H1 (cell line): ENCODE data around the gene THBD. TPM values are rescaled to one million over a fixed set of nuclear protein-coding genes. Genes with fewer than 3 reads are reported as not detected.

Source experiments
- CTCF ChIA-PET: fragments of 300-600 bp; sonication (Branson Sonifier 250); formaldehyde crosslinking; loops from one replicate; lab custom pipeline; 2021; ENCODE audit not compliant: partially characterized antibody; lab: Charles Lee
- POLR2A ChIA-PET: fragments of 300-600 bp; sonication (Branson Sonifier 250); formaldehyde crosslinking; loops from one replicate; lab custom pipeline; 2021; ENCODE audit warnings: inconsistent platforms; ENCODE audit not compliant: partially characterized antibody; lab: Charles Lee
- DNase-seq, 2 experiments: peaks; one replicate each; pipeline versions ENCODE4 v3.0.0 to v3.0.0-alpha.2; 2010 to 2022; ENCODE audit warnings: low spot score in 2 of 2, low read depth in 1 of 2, mixed read lengths in 1 of 2
- FAIRE-seq: peaks from 2 replicates; lab custom pipeline; 2011; peaks lifted over from hg19 to GRCh38; lab: Jason Lieb, UNC
- H2AFZ ChIP-seq: 2 replicates; pipeline ENCODE4 v1.8.1; 2012; ENCODE audit warnings: low read length, inconsistent platforms
- H2AK5ac ChIP-seq: 2 replicates; pipeline ENCODE4 v1.6.1; 2013; ENCODE audit warnings: low read depth, low read length
- H2BK120ac ChIP-seq: replicated peaks from 2 replicates; pipeline ENCODE3; 2013; ENCODE audit warnings: low read depth, low read length, inconsistent platforms
- H2BK12ac ChIP-seq: 2 replicates; pipeline ENCODE4 v1.6.1; 2013; ENCODE audit warnings: low read depth, low read length
- H2BK15ac ChIP-seq: 2 replicates; pipeline ENCODE4 v1.6.1; 2013; ENCODE audit warnings: low read length
- H2BK20ac ChIP-seq: 2 replicates; pipeline ENCODE4 v1.6.1; 2013; ENCODE audit warnings: low read length
- H2BK5ac ChIP-seq: 2 replicates; pipeline ENCODE4 v1.6.1; 2013; ENCODE audit warnings: low read depth, low read length
- H3K14ac ChIP-seq: 2 replicates; pipeline ENCODE4 v1.6.1; 2013; ENCODE audit warnings: inconsistent platforms; ENCODE audit not compliant: insufficient read length
- H3K18ac ChIP-seq: 2 replicates; pipeline ENCODE4 v1.6.1; 2013; ENCODE audit warnings: low read length; ENCODE audit errors: extremely low read depth
- H3K23ac ChIP-seq: 2 replicates; pipeline ENCODE4 v1.6.1; 2013; ENCODE audit warnings: inconsistent platforms; ENCODE audit not compliant: insufficient read length
- H3K23me2 ChIP-seq: 2 replicates; pipeline ENCODE4 v1.6.1; 2013; ENCODE audit warnings: low read depth, low read length
- H3K27ac ChIP-seq: 2 replicates; pipeline ENCODE4 v1.6.1; 2011; ENCODE audit warnings: low read depth, low read length, inconsistent platforms
- H3K27me3 ChIP-seq, 4 experiments: replicated peaks in 1 of 4; 1 replicate in 1 of 4; 2 replicates in 3 of 4; pipeline versions ENCODE4 v1.6.1 to v1.8.1; 2011 to 2013; ENCODE audit warnings: low read length in 3 of 4, mild to moderate bottlenecking in 3 of 4, inconsistent platforms in 2 of 4, mixed read lengths in 2 of 4, moderate library complexity in 1 of 4; ENCODE audit not compliant: control insufficient read depth in 3 of 4, insufficient read depth in 3 of 4; ENCODE audit errors: extremely low read depth in 1 of 4
- H3K36me3 ChIP-seq, 4 experiments: 2 replicates each; pipeline versions ENCODE4 v1.6.1 to v1.8.1; 2011 to 2013; ENCODE audit warnings: mild to moderate bottlenecking in 4 of 4, low read length in 3 of 4, moderate library complexity in 2 of 4, control low read depth in 1 of 4, inconsistent platforms in 1 of 4; ENCODE audit not compliant: insufficient read depth in 4 of 4, control insufficient read depth in 2 of 4
- H3K4ac ChIP-seq: replicated peaks from 2 replicates; pipeline ENCODE3; 2013; ENCODE audit warnings: low read length, low read depth, mixed read lengths, inconsistent platforms; ENCODE audit not compliant: insufficient read length
- H3K4me1 ChIP-seq, 4 experiments: replicated peaks in 1 of 4; 1 replicate in 1 of 4; 2 replicates in 3 of 4; pipeline versions ENCODE4 v1.6.1 to v1.8.1; 2011 to 2013; ENCODE audit warnings: low read length in 3 of 4, inconsistent platforms in 2 of 4, mixed read lengths in 1 of 4; ENCODE audit not compliant: insufficient read depth in 4 of 4, control insufficient read depth in 3 of 4
- H3K4me2 ChIP-seq, 2 experiments: 2 replicates each; pipeline versions ENCODE4 v1.6.1 to v1.8.1; 2011 to 2013; ENCODE audit warnings: low read depth in 2 of 2, low read length in 2 of 2, control low read depth in 1 of 2, inconsistent platforms in 1 of 2, mild to moderate bottlenecking in 1 of 2; ENCODE audit not compliant: insufficient read depth in 1 of 2
- H3K4me3 ChIP-seq, 4 experiments: fragments of 200-600, 300-600 bp in 1 of 4; sonication (generic), shearing (Covaris generic), sonication (Bioruptor Twin) in 1 of 4; 2 replicates each; pipeline versions ENCODE4 v1.5.1 to v1.8.1; 2011 to 2016; ENCODE audit warnings: low read length in 4 of 4, low read depth in 3 of 4, control low read depth in 2 of 4, inconsistent platforms in 2 of 4, mild to moderate bottlenecking in 2 of 4, mixed read lengths in 1 of 4, moderate library complexity in 1 of 4; ENCODE audit not compliant: insufficient read depth in 2 of 4; ENCODE audit errors: extremely low read depth in 1 of 4
- H3K56ac ChIP-seq: replicated peaks from 2 replicates; pipeline ENCODE3; 2013; ENCODE audit warnings: low read depth, mild to moderate bottlenecking, mixed read lengths, low read length, inconsistent platforms; ENCODE audit not compliant: insufficient read length
- H3K79me1 ChIP-seq: 2 replicates; pipeline ENCODE4 v1.6.1; 2013; ENCODE audit warnings: low read depth, low read length, control low read depth
- H3K79me2 ChIP-seq, 2 experiments: 2 replicates each; pipeline versions ENCODE4 v1.6.1 to v1.8.1; 2012 to 2013; ENCODE audit warnings: low read length in 2 of 2, mild to moderate bottlenecking in 2 of 2, inconsistent platforms in 1 of 2; ENCODE audit not compliant: insufficient read depth in 2 of 2, control insufficient read depth in 1 of 2
- H3K9ac ChIP-seq, 4 experiments: replicated peaks in 1 of 4; 1 replicate in 1 of 4; 2 replicates in 3 of 4; pipeline versions ENCODE4 v1.6.1 to v1.8.1; 2011 to 2013; ENCODE audit warnings: low read depth in 3 of 4, low read length in 3 of 4, control low read depth in 2 of 4, mild to moderate bottlenecking in 2 of 4, moderate library complexity in 2 of 4, inconsistent platforms in 1 of 4; ENCODE audit errors: extremely low read depth in 1 of 4
- H3K9me3 ChIP-seq, 2 experiments: 2 replicates each; pipeline versions ENCODE4 v1.6.1 to v1.8.1; 2012 to 2013; ENCODE audit warnings: mild to moderate bottlenecking in 2 of 2, moderate library complexity in 2 of 2, control low read depth in 1 of 2, inconsistent platforms in 1 of 2, low read depth in 1 of 2, low read length in 1 of 2, mixed read lengths in 1 of 2; ENCODE audit not compliant: insufficient read depth in 2 of 2
- H4K20me1 ChIP-seq, 2 experiments: replicated peaks in 1 of 2; 2 replicates each; pipeline versions ENCODE3 to v1.8.1; 2011 to 2013; ENCODE audit warnings: inconsistent platforms in 2 of 2, low read length in 2 of 2, mild to moderate bottlenecking in 1 of 2; ENCODE audit not compliant: insufficient read depth in 2 of 2, control insufficient read depth in 1 of 2
- H4K5ac ChIP-seq: 2 replicates; pipeline ENCODE4 v1.6.1; 2013; ENCODE audit warnings: low read length, low read depth, mixed read lengths, inconsistent platforms; ENCODE audit not compliant: insufficient read length
- H4K8ac ChIP-seq: 2 replicates; pipeline ENCODE4 v1.8.0; 2013; ENCODE audit warnings: mild to moderate bottlenecking, moderate library complexity, low read length, inconsistent platforms; ENCODE audit not compliant: insufficient read depth; ENCODE audit errors: extremely low read depth
- H4K91ac ChIP-seq: replicated peaks from 2 replicates; pipeline ENCODE3; 2013; ENCODE audit warnings: low read length, mixed read lengths, inconsistent platforms; ENCODE audit not compliant: insufficient read length
- ASH2L ChIP-seq: fragments of 200-600, 300-600 bp; sonication (generic); IDR thresholded peaks from one replicate; pipeline ENCODE4 v1.7.1; 2017; ENCODE audit warnings: low read length
- EGR1 ChIP-seq: IDR thresholded peaks from 2 replicates; pipeline ENCODE4 v1.6.1; 2011; ENCODE audit warnings: low read depth, low read length, borderline replicate concordance
- GTF2F1 ChIP-seq: IDR thresholded peaks from 2 replicates; pipeline ENCODE4 v1.6.1; 2012; ENCODE audit warnings: low read depth, low read length, improper control_type of control experiment, borderline replicate concordance
- HDAC2 ChIP-seq, 2 experiments: fragments of 300-600 bp in 1 of 2; sonication (generic) in 1 of 2; IDR thresholded peaks; 2 replicates each; pipeline ENCODE4 v1.6.1; 2011 to 2012; ENCODE audit warnings: low read depth in 2 of 2, low read length in 2 of 2, mild to moderate bottlenecking in 2 of 2, moderate library complexity in 2 of 2, borderline replicate concordance in 1 of 2, inconsistent platforms in 1 of 2
- NANOG ChIP-seq: IDR thresholded peaks from 2 replicates; pipeline ENCODE4 v1.6.1; 2011; ENCODE audit warnings: low read length, low read depth, mild to moderate bottlenecking, inconsistent platforms; ENCODE audit not compliant: insufficient read depth, poor library complexity, severe bottlenecking
- PHF8 ChIP-seq: fragments of 200-600 bp; sonication (generic); conservative IDR thresholded peaks from 2 replicates; pipeline ENCODE4 v1.7.1; 2012; ENCODE audit warnings: low read depth, mild to moderate bottlenecking, inconsistent platforms, low read length, moderate library complexity
- SIN3A ChIP-seq, 2 experiments: IDR thresholded peaks in 1 of 2; conservative IDR thresholded peaks in 1 of 2; 2 replicates each; pipeline ENCODE4 v1.6.1; 2011 to 2012; ENCODE audit warnings: low read length in 2 of 2, improper control_type of control experiment in 1 of 2, low read depth in 1 of 2, mild to moderate bottlenecking in 1 of 2
- SRF ChIP-seq: IDR thresholded peaks from 2 replicates; pipeline ENCODE4 v1.6.1; 2011; ENCODE audit warnings: mild to moderate bottlenecking, low read depth, low read length, moderate library complexity
- TAF7 ChIP-seq: optimal IDR thresholded peaks from 2 replicates; pipeline ENCODE3; 2011; ENCODE audit warnings: low read depth, mild to moderate bottlenecking, inconsistent platforms, low read length, moderate library complexity, borderline replicate concordance
- TCF12 ChIP-seq: IDR thresholded peaks from 2 replicates; pipeline ENCODE4 v1.6.1; 2011; ENCODE audit warnings: low read depth, mild to moderate bottlenecking, low read length
- TEAD4 ChIP-seq: IDR thresholded peaks from 2 replicates; pipeline ENCODE4 v1.6.1; 2012; ENCODE audit warnings: low read depth, low read length, inconsistent platforms, mixed read lengths
- WGBS, 2 experiments: shearing (Covaris generic) in 1 of 2; methylation state at CpG; one replicate each; pipeline versions ENCODE4 v1.1.6 to v1.1.7; 2013 to 2015; ENCODE audit warnings: low lambda C conversion rate in 2 of 2, mixed read lengths in 2 of 2, inconsistent platforms in 1 of 2, low coverage in 1 of 2, missing lambda C conversion rate in 1 of 2; ENCODE audit not compliant: insufficient replicate concordance in 2 of 2, insufficient coverage in 1 of 2, insufficient read length in 1 of 2; ENCODE audit errors: extremely low coverage in 1 of 2, missing lambda C conversion rate in 1 of 2; 5-methylcytosine and 5-hydroxymethylcytosine counted together
- polyA plus RNA-seq, 7 experiments: library from polyadenylated mRNA; depleted of rRNA in 3 of 7; stranded (reverse) in 5 of 7; unstranded in 2 of 7; fragments of >200 nt in 5 of 7; fragments of 200-250 nt in 2 of 7; gene quantifications; 1 replicate in 5 of 7; 2 replicates in 1 of 7; 4 replicates in 1 of 7; pipeline versions ENCODE4 v1.2.1 to v1.2.3, GENCODE V29; 2011 to 2013; ENCODE audit warnings: missing spikeins in 2 of 7, mixed read lengths in 2 of 7
- total RNA-seq: library from RNA; stranded (reverse); fragmentation: NEBNext Ultra II Directional; extraction: Animal tissue kit (Norgen Biotek cat#: 25700); gene quantifications from 2 replicates; pipeline ENCODE4 v1.2.1, GENCODE V29; 2021

Gene THBD
- total and polyA plus RNA-seq, 2 of the 8 experiments (the other 6 are each of a cell fraction or from before 2014, with no cell fraction given): 0.21 to 0.43 TPM

DNA sequence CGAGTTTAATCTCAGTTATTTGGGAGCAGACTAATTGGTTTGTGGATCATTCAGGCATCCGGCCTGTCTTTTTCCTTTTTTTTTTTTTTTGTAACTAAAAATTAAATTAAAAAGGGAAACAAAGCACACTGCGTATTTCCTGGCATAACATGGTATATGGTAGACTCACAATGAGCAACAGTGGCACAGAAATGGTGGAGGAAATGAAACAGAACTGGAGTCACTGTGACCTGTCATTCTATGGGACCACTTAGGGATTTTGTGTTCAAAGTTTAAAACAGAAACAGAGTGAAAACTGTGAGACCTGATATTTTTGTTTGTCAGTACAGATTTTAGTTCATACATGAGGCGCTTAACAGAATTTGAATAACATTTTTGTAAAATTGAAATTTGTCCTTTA lies 41.4 kb upstream of the THBD start:
- DNase-seq: no peak
- Histone ChIP-seq H3K9me3 (no peaks in the 10 kb centered on the region), H4K91ac (no peak overlapping the region), H3K27ac (no peak overlapping the region), H3K14ac (no peak overlapping the region), H4K20me1 (no peaks in the 10 kb centered on the region), H3K27me3 (no peaks in the 10 kb centered on the region), H3K36me3 (no peaks in the 10 kb centered on the region), H3K4me3 (no peak overlapping the region), H2BK15ac (no peak overlapping the region), H3K56ac (no peak overlapping the region), H3K4ac (no peak overlapping the region), H4K5ac (no peak overlapping the region), H3K79me1 (no peaks in the 10 kb centered on the region), H3K18ac (no peak overlapping the region), H3K23ac (no peak overlapping the region), H3K4me1 (peaks cover 0 to 7% (median 2%) of the 10 kb centered on the region in 4 experiments; a peak in 4 of 7 replicates), H2AK5ac (no peak overlapping the region), H2AFZ (no peak overlapping the region), H2BK12ac (no peak overlapping the region), H2BK120ac (no peak overlapping the region), H4K8ac (no peak overlapping the region), H3K79me2 (no peaks in the 10 kb centered on the region), H3K23me2 (no peaks in the 10 kb centered on the region), H3K9ac (no peak overlapping the region), H2BK5ac (no peak overlapping the region), H2BK20ac (no peak overlapping the region), H3K4me2 (no peak overlapping the region)
- POLR2A ChIA-PET: no interaction called here
- 81% methylated on average over 4 of the region's 4 CpGs; no CpG with 5 or more reads in 1 of the 2 experiments for WGBS, 2 experiments
- FAIRE-seq: no peak
- TF ChIP-seq NANOG (no peak), ASH2L (no peak), SRF (no peak), TEAD4 (no peak), TAF7 (no peak), HDAC2 (IDR thresholded peaks at IDR 0.05; ENCODE audit: borderline replicate concordance in 1 of 2, low read depth in 2 of 2, low read length in 2 of 2) (no peak), SIN3A (conservative IDR thresholded peaks at IDR 0.05 in 1 of 2, IDR thresholded peaks at IDR 0.05 in 1 of 2; ENCODE audit: low read depth in 1 of 2, low read length in 2 of 2) (no peak), EGR1 (no peak), TCF12 (no peak), GTF2F1 (no peak), PHF8 (no peak)
- CTCF ChIA-PET: interaction anchor here (1.1 to 3.5 kb wide), 13 partner anchors 9 to 138 kb away, joined by 3 to 21 read pairs (median 3); no protein-coding TSS in a partner anchor
